Glutamatergic neuron (in vitro differentiated cells): Measurements from ENCODE around the gene DDX41. TPM values are rescaled to one million over a fixed set of nuclear protein-coding genes. Genes with fewer than 3 reads are reported as not detected.

ENCODE experiments used
- DNase-seq: peaks from one replicate; pipeline ENCODE4 v3.0.0; 2022
- H3K27ac Mint-ChIP-seq: one replicate; pipeline ENCODE4 v1.8.0; 2020; ENCODE audit warnings: mild to moderate bottlenecking, mixed read lengths, inconsistent platforms; ENCODE audit not compliant: unreplicated experiment
- H3K27me3 Mint-ChIP-seq: one replicate; pipeline ENCODE4 v1.8.0; 2020; ENCODE audit warnings: mild to moderate bottlenecking, moderate library complexity, mixed read lengths, inconsistent platforms; ENCODE audit not compliant: unreplicated experiment
- H3K36me3 Mint-ChIP-seq: one replicate; pipeline ENCODE4 v1.8.0; 2020; ENCODE audit warnings: mild to moderate bottlenecking, mixed read lengths, inconsistent platforms; ENCODE audit not compliant: unreplicated experiment
- H3K4me1 Mint-ChIP-seq: one replicate; pipeline ENCODE4 v1.8.0; 2020; ENCODE audit warnings: mild to moderate bottlenecking, low read depth, mixed read lengths, inconsistent platforms; ENCODE audit not compliant: unreplicated experiment
- H3K4me3 Mint-ChIP-seq: one replicate; pipeline ENCODE4 v1.8.0; 2020; ENCODE audit warnings: mild to moderate bottlenecking, mixed read lengths, inconsistent platforms; ENCODE audit not compliant: unreplicated experiment
- H3K9me3 Mint-ChIP-seq: one replicate; pipeline ENCODE4 v1.8.0; 2020; ENCODE audit warnings: mild to moderate bottlenecking, moderate library complexity, mixed read lengths, inconsistent platforms; ENCODE audit not compliant: unreplicated experiment
- CTCF ChIP-seq: fragments of 200-600 bp; sonication (generic); IDR thresholded peaks from one replicate; pipeline ENCODE4 v1.5.0; 2021; ENCODE audit not compliant: partially characterized antibody, unreplicated experiment
- total RNA-seq: library from RNA; stranded (reverse); fragmentation: NEBNext Ultra II Directional; extraction: Animal tissue kit (Norgen Biotek cat#: 25700); gene quantifications from one replicate; pipeline ENCODE4 v1.2.1, GENCODE V29; 2021; ENCODE audit not compliant: unreplicated experiment

DDX41 gene
- total RNA-seq, 1 donor from 2014 or later, result 125 TPM

- Mint-ChIP-seq H3K4me1 (peaks cover 22% of the 10 kb centered on the region), H3K27me3 (peaks cover 49% of the 10 kb centered on the region), H3K36me3 (peaks cover 16% of the 10 kb centered on the region), H3K4me3 (no peak overlapping the region), H3K27ac (peak overlapping the region; percentile 81), H3K9me3 (peaks cover 49% of the 10 kb centered on the region)
- TF ChIP-seq CTCF, result no peak
- DNase-seq, result no peak
These were observed 51.7 kb downstream of the DDX41 start for GRCh38 chr5:177465044-177465443.

GRCh38 chr5:177462021-177462670, 54.6 kb downstream of the DDX41 start:
- peaks cover 16% of the 10 kb centered on the region for H3K36me3 Mint-ChIP-seq

More at GRCh38 chr5:177462021-177462670, 54.6 kb downstream of the DDX41 start:
- Mint-ChIP-seq H3K4me1 (peaks cover 17% of the 10 kb centered on the region), H3K9me3 (peaks cover 38% of the 10 kb centered on the region), H3K27me3 (peaks cover 39% of the 10 kb centered on the region), H3K4me3 (no peak overlapping the region), H3K27ac (peak overlapping the region; percentile 93)
- no peak for DNase-seq
- no peak for TF ChIP-seq CTCF

Other genes starting within 250 kb of the DDX41 start
- 13.5 TPM for gene RAB24, start 213.2 kb downstream of the DDX41 start, total RNA-seq
- gene PRELID1, start 213.2 kb downstream of the DDX41 start, total RNA-seq, result 88.2 TPM
- 17.3 TPM for gene MXD3, start 205.1 kb downstream of the DDX41 start, total RNA-seq
- 75.6 TPM for gene LMAN2, start 165.3 kb downstream of the DDX41 start, total RNA-seq
- 15.9 TPM for gene RGS14, start 159.0 kb downstream of the DDX41 start, total RNA-seq
- not detected for gene SLC34A1, start 132.5 kb downstream of the DDX41 start, total RNA-seq
- not detected for gene PFN3, start 116.3 kb downstream of the DDX41 start, total RNA-seq
- gene F12, start 107.4 kb downstream of the DDX41 start, total RNA-seq, result 5.4 TPM
- gene GRK6, start 90.3 kb downstream of the DDX41 start, total RNA-seq, result 43.9 TPM
- gene PRR7, start 70.1 kb downstream of the DDX41 start, total RNA-seq, result 4.1 TPM
- 1,261 TPM for gene DBN1, start 43.3 kb downstream of the DDX41 start, total RNA-seq
- 430 TPM for gene PDLIM7, start 19.4 kb downstream of the DDX41 start, total RNA-seq
- gene DOK3, start 7.1 kb downstream of the DDX41 start, total RNA-seq, result 29.2 TPM
- gene FAM193B, start 37.6 kb upstream of the DDX41 start, total RNA-seq, result 227 TPM
- 94.6 TPM for gene TMED9, start 75.2 kb upstream of the DDX41 start, total RNA-seq
- gene B4GALT7, start 83.2 kb upstream of the DDX41 start, total RNA-seq, result 29.3 TPM